Activated T-cell treated with anti-CD3 and anti-CD28 coated beads for 24 hours (primary cell): ENCODE data around the gene EGFLAM.
A peak's percentile ranks its signal among the peaks of the same experiment; 100 is the strongest.

ENCODE experiments used
- DNase-seq: peaks from one replicate; pipeline ENCODE4 v3.0.0-alpha.2; 2020; ENCODE audit warnings: low read depth

Gene EGFLAM

DNA sequence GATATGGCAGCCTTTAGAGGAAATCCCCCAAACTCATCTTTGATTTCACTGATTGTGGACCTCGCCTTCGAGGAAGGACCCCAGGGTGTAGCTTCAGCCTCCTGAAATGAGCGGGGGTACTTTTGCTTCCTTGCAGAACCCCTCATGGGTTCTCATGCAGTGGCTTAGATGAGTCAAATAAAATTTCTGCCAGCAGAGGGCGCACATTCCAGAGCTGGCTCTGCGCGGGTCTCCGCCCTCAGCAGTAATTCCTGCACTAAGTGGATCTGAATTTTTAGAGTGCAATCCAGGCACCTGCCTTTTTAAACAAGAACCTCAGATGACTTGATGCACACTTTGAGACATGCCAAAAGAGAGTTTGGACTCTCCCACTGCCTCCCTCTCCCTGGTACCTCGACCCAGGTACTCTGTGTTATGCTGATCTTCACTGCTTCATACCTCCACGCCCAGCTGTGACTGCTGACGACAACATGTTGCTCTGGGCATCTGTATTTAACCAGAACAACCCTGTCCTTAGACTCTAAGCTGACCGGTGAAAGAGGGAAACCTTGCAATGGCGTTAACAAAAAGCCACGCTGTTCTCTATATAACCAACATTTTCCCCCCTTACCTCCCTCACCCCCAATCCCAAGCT is 7.3 kb downstream of the EGFLAM start:
- DNase-seq, result peak; percentile 40

DNA sequence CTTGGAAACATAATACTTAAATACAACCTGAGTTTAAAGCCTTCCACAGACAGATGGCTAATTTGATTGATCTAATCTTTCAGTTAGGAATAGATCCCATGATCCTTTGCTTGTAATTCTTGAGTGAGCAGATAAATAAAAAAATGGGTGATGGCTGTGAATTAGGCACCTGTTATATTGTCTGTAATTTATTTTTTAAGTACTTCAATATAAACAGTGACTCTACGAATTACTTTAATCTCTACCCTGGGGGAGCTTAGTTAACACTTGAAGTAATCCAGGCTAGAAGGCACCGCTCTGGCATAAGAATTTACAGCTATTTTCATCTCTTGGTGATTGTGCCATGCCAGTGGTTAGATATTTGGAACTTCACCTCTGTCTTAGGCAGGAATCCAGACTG is 9.0 kb downstream of the EGFLAM start:
- DNase-seq, result no peak

DNA sequence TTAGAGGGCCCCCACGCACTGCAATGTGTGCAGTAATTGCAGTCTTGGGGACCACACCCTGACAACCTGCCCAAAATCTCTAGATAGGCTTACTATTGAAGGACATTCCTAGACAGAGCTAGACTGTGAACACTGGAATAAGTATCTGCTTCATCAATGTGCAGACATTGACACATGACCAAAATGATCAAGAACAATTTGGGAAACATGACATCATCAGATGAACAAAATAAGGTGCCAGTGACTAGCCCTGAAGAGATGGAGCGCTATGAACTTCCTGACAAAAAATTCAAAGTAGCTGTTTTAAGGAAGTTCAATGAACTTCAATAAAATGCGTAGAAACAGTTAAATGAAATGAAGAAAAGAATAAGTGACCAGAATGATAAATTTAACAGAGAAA is 15.3 kb downstream of the EGFLAM start:
- no peak for DNase-seq

DNA sequence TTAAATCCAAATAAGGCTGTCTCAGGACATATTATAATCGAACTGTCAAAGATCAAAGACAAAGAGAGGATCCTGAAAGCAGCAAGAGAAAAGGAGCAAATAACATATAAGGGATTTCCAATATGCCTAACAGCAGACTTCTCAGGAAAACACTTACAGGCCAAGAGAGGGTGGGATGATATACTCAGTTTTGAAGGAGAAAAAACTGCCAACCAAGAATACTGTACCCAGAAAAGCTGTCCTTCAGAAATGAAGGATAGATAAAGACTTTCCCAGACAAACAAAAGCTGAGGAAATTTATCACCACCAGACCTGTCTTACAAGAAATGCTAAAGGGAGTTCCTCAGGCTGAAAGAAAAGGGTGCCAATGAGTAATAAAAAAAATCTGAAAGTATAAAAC is 16.0 kb downstream of the EGFLAM start:
- DNase-seq, result no peak

DNA sequence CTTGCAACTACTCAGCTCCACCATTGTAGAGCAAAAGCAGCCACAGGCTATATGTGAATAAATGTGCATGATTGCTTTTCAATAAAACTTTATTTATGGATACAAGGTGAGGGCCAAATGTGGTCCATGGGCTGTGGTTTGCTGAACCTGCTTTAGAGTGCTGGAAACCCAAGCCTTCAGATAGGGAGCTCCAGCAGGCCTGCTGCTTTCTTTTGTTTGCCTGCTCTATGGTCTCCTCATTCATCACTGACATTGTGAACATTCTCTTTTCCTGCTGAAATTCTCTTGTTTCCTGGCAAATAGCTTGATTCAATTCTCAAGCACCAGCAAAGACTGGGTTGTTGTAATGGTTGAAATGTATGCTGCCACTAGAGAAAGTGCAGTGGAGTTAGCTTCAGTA is 26.0 kb downstream of the EGFLAM start:
- no peak for DNase-seq

DNA sequence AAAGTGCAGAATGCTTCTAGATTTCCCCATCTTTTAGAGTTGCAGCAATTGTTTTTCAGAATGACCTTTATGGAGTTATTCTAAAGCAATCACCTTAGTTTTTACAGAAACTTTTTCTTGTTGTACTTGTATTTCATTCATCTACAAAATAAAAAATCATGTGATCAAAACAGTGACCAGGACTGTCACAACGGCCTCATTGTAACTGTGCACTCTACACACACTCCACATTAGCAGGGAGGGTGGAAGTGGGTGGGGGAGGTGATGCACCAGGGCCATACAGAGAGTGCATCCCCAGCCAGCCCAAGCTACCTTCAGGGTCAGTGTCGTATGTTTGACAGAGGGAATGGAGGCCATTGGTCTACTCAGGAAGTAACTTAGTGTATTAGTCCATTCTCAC is 26.9 kb downstream of the EGFLAM start:
- DNase-seq, result no peak

DNA sequence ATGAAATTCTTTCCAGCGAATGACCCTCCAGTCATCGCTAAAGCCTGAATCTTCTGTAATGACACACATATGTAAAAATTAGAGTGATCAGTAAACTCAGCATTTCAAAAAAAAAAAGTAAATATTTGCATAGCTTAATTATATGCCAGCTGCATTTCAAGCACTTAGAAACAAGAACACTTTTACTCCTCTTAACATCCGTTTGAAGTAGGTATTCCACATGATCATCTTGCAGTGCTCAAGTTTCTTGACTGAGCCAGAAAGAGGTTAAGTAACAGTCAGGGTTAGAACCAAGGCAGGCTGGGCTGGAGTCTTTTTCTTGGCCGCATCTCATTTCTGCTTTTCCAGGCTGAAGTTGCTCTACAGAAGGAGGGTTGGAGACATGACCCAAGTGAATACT is 27.6 kb downstream of the EGFLAM start:
- no peak for DNase-seq

DNA sequence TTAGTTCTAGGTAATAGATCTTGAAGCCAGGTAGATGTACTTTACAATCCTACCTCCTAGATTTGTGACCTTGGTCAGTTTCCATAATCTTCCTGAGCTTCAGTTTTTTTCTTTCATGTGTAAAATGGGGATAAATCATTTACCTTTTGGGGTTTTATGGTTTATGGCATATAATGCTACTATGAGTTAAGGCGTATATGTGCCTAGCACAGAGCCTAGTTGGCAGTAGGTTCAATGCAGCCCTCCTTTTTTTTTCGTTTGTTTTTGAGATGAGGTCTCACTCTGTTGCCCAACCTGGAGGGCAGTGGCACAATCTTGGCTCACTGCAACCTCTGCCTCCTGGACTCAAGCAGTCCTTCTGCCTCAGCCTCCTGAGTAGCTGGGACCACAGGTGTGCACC is 28.8 kb downstream of the EGFLAM start:
- DNase-seq, result no peak

DNA sequence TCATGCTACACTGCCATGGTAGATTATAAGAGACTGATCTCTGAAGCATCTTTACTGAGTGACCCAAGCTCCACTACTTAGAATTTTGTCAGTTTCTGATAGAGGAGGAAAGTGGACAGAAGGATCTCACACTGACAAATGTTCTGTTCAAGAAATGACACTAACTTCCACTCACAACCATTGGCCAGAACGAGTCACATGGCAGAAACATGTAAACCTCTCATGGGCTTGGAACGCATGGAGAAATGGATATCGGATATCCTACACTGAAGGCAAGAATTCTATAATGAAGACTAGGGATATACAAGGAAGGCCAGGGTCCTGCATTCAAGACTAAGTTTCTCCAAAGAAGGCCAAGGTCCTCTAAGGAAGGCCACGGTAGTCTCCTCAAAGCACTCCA is 31.1 kb downstream of the EGFLAM start:
- no peak for DNase-seq

DNA sequence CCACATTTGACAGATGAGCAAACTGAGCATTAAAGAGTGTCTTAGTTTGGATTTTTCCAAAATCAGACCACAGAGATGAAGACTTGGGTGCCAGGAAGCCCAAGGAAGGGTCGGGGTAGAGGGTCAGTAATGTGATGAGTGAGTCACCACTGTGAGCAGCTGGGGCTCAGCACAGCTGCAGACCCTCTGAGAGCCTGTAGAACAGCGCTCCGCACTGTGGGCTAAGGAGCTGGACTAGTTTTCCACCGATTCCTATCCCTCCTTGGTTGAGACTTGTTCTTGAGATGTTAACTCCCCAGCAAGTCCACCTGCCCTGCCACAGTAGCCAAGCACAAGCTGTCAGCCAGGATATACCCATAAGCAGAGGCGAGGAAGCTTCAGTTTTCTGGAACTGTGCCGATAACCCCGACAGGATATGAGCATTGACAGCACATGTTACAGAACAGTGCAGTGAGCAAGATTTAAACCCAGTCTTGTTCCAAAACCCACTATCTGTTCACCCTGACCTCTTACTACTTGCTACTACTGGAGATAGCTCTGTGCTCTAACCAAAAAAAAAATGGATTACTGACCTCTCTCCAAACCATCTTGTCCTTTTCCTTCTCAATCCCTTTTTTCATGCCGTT is 31.8 kb downstream of the EGFLAM start:
- DNase-seq, result no peak

DNA sequence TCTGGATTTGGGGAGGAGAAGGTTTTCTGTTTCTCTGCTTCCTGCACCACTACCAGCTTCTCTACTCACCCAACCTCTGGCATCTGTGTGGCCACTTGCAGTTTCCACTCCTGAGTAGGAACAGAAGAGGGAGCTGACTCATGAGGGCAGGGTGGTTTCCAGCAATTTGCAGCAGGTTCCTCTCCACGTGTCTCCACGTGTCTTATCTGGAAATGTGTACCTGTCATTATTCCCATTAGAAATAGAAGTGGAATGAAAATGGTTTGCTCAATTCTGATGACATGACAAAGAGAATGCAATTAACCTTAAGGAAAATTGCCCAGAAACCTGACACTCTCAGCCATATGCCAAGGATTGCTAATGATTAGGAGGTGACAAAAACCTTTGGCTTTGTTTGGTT is 33.0 kb downstream of the EGFLAM start:
- no peak for DNase-seq

DNA sequence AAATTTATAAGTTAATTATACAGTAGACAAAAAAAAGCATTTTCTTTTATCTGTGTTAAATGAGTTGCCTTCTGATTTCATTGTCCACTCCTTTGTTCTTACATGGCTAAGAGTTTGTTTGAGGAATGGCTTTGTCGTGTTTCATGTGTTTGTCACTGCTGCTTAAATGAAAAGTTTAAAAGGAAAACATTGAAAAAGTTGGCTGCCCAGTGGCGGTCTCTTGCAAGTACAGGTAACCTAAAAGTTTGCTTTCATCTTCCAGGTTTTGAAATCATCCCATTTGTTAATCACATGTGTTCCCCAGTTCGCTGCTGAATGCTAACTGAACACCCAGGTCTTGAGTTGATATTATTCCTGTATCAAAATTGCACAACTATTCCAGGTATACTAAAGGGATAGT is 33.9 kb downstream of the EGFLAM start:
- no peak for DNase-seq

DNA sequence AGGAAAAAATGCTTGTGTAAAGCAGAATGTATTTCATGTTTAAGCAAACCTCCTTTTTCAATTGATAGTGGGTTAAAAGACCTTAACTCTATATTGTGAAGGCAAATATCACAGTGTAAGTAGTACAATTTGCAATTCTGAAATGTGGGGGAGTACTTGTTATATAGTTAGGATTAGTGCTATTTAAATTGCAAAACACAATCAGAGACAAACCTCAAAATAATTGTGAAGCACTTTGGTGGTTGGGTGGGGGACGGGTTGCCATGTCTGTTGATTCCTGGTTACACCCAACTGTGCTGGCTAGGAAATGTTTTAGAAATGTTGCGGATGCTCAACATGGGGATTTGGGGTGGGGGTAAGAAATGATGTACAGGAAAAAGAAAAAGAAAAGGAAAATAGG is 37.4 kb downstream of the EGFLAM start:
- DNase-seq, result no peak

DNA sequence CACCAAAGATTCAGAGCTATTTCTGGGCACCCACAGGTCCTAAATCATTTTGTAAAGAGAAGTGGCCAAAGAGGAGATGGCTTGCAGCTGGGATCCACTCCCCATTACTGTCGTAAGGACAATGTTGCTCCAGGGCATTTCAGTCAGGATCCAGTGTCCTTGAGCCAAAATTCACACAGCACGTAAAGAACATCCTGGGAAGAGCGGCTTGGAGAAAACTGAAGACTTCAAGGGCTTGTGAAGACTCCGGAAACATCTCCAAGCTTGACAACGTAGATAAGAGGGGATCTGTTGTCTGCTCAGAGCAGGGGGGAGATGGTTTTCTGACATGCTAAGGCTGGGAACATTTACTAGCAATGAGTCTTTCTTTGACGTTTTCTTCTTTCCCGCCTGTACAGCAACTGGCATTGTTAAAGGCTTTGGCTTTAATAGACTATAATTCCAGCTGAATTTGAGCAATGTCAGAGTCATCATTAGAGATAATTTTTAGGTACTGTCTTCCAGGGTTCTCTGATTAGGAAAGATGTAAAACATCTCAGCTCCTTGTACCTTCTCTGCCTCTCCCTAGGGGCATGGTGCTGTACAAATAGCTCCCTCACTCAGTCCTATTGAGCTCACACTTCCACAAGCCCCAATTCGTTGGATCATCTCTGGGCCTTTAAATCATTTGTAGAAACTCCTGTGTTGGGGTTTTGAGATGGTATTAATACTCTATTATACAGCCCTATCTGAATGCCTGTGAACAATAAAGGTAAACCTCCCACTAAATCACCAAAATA is 39.7 kb downstream of the EGFLAM start:
- no peak for DNase-seq

DNA sequence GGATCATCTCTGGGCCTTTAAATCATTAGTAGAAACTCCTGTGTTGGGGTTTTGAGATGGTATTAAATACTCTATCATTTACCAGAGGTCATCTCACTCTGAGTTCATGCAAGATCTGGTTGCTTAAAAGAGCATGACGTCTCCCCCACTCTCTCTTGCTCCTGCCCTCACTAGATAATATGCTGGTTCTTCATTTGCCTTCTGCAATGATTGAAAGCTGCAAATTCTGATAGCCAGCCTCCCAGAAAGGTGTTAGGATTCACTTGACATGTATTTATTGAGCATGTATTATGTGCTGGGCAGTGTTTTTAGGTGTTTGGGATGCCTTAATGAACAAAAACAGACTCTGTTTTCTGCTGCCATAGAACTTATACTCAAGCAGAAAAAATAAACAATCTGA is 41.2 kb downstream of the EGFLAM start:
- DNase-seq, result no peak

DNA sequence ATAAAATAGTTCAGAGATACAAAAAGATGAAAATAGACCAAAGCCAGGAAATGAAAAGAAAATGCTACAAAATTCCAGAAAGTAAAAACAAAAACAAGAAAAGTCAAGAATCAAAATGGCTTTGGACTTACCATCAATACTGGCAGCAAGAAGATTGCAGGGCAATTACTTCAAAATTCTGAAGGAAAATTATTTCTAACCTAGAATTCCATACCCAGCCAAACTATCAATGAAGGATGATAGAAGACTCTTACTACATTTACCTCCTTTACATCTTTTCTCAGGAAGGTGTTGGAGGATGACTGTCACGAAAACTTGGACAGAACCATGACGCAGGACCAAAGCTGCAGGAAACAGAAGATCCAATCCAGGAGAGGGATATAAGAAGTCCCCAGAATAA is 46.8 kb downstream of the EGFLAM start:
- DNase-seq, result no peak

DNA sequence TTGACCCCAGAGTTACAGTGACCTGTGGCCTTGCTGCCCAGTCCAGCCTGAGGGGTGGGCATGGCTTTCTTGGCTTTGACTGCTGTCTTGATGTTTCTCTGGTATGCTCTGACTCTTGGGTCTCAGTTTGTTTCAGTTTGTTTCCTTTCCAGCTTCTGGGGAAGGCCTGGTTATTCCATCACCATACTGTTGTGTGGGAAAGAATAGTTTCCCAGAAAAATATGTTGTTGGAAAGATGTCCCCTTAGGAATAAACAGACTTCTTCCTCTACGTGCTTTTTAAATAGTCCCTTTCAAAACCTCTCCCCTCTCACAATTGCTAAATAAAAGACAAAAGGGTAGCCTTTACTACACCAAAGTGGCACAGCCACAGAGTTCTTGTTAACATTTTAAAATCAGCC is 49.5 kb downstream of the EGFLAM start:
- no peak for DNase-seq

DNA sequence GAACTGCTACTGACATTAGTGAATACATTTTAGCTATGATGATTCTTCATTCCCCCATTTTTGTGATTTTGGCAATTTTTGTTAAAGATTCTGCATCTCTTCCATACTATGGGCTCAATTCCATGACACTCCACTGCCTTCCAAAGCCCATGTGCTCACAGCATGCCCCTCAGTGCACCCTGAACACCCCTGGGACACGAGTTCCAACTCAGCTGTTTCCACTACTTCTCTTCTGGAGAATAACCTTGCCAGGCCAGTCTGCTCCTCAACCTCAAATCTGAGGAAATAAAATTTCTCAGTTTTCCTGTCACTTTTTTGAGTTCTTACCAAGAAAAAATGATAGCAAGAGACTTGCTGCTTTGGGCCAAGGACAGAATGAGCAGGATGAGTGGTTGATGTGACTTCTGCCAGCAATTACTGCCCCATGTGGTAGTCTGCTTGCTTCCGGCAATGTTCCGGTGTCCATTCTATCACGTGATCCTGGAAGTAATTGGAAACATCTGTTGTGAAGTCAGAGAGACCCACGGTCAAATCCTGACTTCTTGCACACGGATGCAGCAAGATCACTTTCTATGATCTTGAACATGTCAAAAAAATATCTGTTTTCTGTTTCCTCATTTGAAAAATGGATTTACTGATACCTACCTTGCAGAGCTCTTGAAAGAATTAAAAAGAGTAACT is 58.3 kb downstream of the EGFLAM start:
- DNase-seq, result no peak

DNA sequence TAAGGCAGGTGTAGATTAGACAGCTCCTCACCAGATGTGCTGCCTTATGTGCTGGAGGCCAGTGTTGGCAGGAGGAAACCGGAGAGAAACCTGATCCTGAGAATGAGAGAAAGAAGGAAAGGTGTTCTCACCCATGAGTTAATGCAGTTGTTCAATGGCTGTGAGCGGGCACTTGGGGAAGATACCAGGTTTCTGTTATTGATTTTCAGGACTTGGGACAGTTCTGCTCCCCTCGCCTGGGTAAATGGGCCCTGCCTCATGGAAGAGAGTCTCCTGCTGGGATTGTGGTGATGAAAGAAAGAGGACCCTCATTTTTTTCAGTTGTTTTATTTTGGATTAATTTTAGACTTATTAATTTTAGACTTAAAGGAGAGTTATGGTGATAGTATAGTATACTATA is 59.5 kb downstream of the EGFLAM start:
- no peak for DNase-seq

DNA sequence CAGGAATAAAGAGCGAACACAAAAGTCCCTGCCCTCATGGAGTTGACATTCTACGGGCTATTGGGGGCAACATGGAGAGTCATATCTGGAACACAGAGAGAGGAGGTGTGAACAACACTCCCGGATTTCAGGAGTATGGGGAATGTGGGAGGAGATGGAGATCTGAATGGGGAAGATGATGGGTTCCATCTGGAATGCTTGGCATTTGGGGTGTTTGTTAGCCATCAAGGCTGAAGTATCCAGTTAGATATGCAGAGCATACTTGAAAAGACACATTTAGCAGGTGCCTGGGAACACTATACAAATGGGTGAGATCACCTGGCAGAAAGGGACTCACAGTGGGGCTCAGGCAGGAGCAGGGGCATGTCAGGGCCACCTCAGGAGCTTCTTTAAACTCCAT is 61.1 kb downstream of the EGFLAM start:
- DNase-seq, result no peak

DNA sequence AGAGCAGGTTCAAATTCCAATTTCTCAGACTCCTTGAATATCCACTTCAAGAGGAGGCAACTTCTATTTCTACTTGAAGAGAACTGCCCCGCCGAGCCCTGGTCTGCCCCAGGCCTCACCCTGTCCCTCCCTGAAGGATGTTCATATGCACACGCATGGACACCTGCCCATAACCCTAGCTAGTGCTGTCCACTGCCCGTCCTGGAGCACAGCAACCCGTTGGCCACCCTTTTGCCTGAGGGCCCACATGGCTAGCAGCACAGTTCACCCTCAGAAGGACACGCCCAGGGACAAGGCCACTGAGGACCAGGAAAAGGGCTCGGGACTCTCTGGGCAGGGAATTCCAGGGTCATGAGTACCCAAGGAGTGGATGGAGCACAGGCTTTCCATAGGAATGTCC is 63.6 kb downstream of the EGFLAM start:
- no peak for DNase-seq

DNA sequence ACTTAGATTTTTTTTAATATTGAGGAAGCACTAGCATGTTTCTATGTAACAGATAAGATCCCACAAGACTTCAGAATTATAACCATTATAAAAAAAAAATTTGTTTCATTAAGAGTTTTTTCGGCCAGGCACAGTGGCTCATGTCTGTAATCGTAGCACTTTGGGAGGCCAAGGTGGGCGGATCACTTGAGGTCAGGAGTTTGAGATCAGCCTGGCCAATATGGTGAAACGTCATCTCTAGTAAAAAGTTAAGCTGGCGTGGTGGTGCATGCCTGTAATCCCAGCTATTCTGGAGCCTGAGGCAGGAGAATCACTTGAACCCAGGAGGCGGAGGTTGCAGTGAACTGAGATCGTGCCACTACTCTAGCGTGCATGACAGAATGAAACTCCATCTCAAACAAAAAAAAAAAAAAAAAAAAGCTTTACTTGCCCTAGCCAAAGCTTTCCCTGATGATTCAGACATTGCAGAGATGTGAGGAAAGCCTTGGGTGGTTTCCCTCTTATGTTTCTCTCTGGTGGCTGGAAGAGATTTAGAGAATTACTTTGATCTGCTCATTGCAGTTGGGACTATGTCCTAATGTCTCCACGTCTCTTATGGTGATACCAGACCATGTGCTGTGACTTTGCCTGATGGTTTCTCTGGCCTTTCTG is 65.4 kb downstream of the EGFLAM start:
- no peak for DNase-seq
